Colonic mucosa (tissue), 4 donors: ENCODE data around the gene PLAC9. TPM values are rescaled to one million over a fixed set of nuclear protein-coding genes. Genes with fewer than 3 reads are reported as not detected.

Experiments
- DNase-seq: peaks from one replicate; pipeline ENCODE4 v3.0.0-alpha.2; 2020
- H3K27ac ChIP-seq: fragments of 200-600 bp; one replicate; pipeline ENCODE4 v1.8.0; 2021
- H3K27me3 ChIP-seq: fragments of 200-600 bp; one replicate; pipeline ENCODE4 v1.8.0; 2021
- H3K36me3 ChIP-seq: fragments of 200-600 bp; one replicate; pipeline ENCODE4 v1.8.0; 2021
- H3K4me1 ChIP-seq: fragments of 200-600 bp; one replicate; pipeline ENCODE4 v1.8.0; 2021; ENCODE audit warnings: mild to moderate bottlenecking
- H3K4me3 ChIP-seq: fragments of 200-600 bp; one replicate; pipeline ENCODE4 v1.8.0; 2021
- H3K9ac ChIP-seq, 2 donors: one replicate each; pipeline ENCODE4 v1.7.0; 2013; ENCODE audit warnings: control low read depth in 2 of 2, low read depth in 2 of 2, low read length in 2 of 2
- H3K9me3 ChIP-seq: fragments of 200-600 bp; one replicate; pipeline ENCODE4 v1.8.0; 2021
- CTCF ChIP-seq: fragments of 200-600 bp; IDR thresholded peaks from one replicate; pipeline ENCODE4 v1.8.0; 2022; ENCODE audit warnings: antibody characterized with exemption, mild to moderate bottlenecking
- intact Hi-C: fragments of 100-400 bp; cut with DNase I; formaldehyde crosslinking; loops from one replicate; pipeline ENCODE4 v1.14.1; 2022
- total RNA-seq, 2 donors: library from RNA; stranded (reverse); fragmentation: NEBNext Ultra II Directional in 1 of 2; extraction: Animal tissue kit (Norgen Biotek cat#: 25700) in 1 of 2; gene quantifications; one replicate each; pipeline ENCODE4 v1.2.1, GENCODE V29; 2021
- donor health status: healthy.
- donor health status: DM: no; HTN: no; CAD: no.
- donor health status: DM: no; HTN: no; CAD: no.

The PLAC9 gene
- total RNA-seq, 2 donors from 2014 or later: 3.9 to 6.0 TPM

- H3K9ac ChIP-seq: no peak overlapping the region
- no peaks in the 10 kb centered on the region for H3K4me1 ChIP-seq
- H3K36me3 ChIP-seq: no peaks in the 10 kb centered on the region
- H3K9me3 ChIP-seq: no peaks in the 10 kb centered on the region
- peak; percentile 53 for DNase-seq
- H3K4me3 ChIP-seq: no peak overlapping the region
- H3K27ac ChIP-seq: no peak overlapping the region
- H3K27me3 ChIP-seq: peaks cover 19% of the 10 kb centered on the region
- TF ChIP-seq CTCF: no peak
- intact Hi-C loops: no loop called here
These were observed 3.6 kb downstream of the PLAC9 start for GRCh38 chr10:80136134-80136571.

- no peak for TF ChIP-seq CTCF
- intact Hi-C loops: no loop called here
- Histone ChIP-seq H3K9ac (no peak overlapping the region), H3K9me3 (no peaks in the 10 kb centered on the region), H3K36me3 (no peaks in the 10 kb centered on the region), H3K27ac (peak overlapping the region; percentile 27), H3K4me1 (no peaks in the 10 kb centered on the region), H3K4me3 (no peak overlapping the region), H3K27me3 (peaks cover 11% of the 10 kb centered on the region)
- no peak for DNase-seq
These were observed 4.7 kb downstream of the PLAC9 start for GRCh38 chr10:80137031-80137862.

- Histone ChIP-seq H3K9ac (no peak overlapping the region), H3K36me3 (no peaks in the 10 kb centered on the region), H3K4me1 (no peaks in the 10 kb centered on the region), H3K9me3 (no peaks in the 10 kb centered on the region), H3K4me3 (no peak overlapping the region), H3K27me3 (peaks cover 5% of the 10 kb centered on the region), H3K27ac (no peak overlapping the region)
- no peak for DNase-seq
- intact Hi-C loops: no loop called here
- TF ChIP-seq CTCF: no peak
These were observed 5.4 kb downstream of the PLAC9 start for GRCh38 chr10:80137920-80138319.

- Histone ChIP-seq H3K9me3 (no peaks in the 10 kb centered on the region), H3K9ac (no peak overlapping the region), H3K36me3 (no peaks in the 10 kb centered on the region), H3K4me3 (no peak overlapping the region), H3K27me3 (no peaks in the 10 kb centered on the region), H3K4me1 (peaks cover 4% of the 10 kb centered on the region), H3K27ac (no peak overlapping the region)
- intact Hi-C loops: no loop called here
- DNase-seq: no peak
- no peak for TF ChIP-seq CTCF
These were observed 6.7 kb downstream of the PLAC9 start for GRCh38 chr10:80139265-80139664.

GRCh38 chr10:80140251-80140650, 7.7 kb downstream of the PLAC9 start:
- H3K27ac ChIP-seq: no peak overlapping the region
- no peak for TF ChIP-seq CTCF
- peaks cover 12% of the 10 kb centered on the region for H3K4me1 ChIP-seq
- H3K9ac ChIP-seq: no peak overlapping the region
- H3K9me3 ChIP-seq: no peaks in the 10 kb centered on the region
- no peak for DNase-seq
- intact Hi-C loops: no loop called here
- H3K27me3 ChIP-seq: no peaks in the 10 kb centered on the region
- H3K36me3 ChIP-seq: no peaks in the 10 kb centered on the region
- no peak overlapping the region for H3K4me3 ChIP-seq
